Neural cell (in vitro differentiated cells): ENCODE measurements around the gene INTS7.

Experiments
- CTCF ChIP-seq: fragments of 450-650 bp; IDR thresholded peaks from 2 replicates; pipeline ENCODE4 v1.5.1; 2014; ENCODE audit warnings: antibody characterized with exemption, mild to moderate bottlenecking, moderate library complexity; ENCODE audit not compliant: poor library complexity, severe bottlenecking
- EP300 ChIP-seq: fragments of 450-650 bp; conservative IDR thresholded peaks from 2 replicates; pipeline ENCODE4 v1.6.1; 2014; ENCODE audit warnings: antibody characterized with exemption, mild to moderate bottlenecking, moderate library complexity; ENCODE audit not compliant: poor library complexity, severe bottlenecking
- EZH2 ChIP-seq: fragments of 200-600, 300-800 bp; shearing (Covaris generic), sonication (generic); IDR thresholded peaks from 2 replicates; pipeline ENCODE4 v1.6.1; 2014; ENCODE audit warnings: antibody characterized with exemption, low read length, borderline replicate concordance, mild to moderate bottlenecking; ENCODE audit not compliant: insufficient read depth, poor library complexity, severe bottlenecking
- MXI1 ChIP-seq: fragments of 450-650 bp; conservative IDR thresholded peaks from 2 replicates; pipeline ENCODE4 v1.6.1; 2014; ENCODE audit warnings: antibody characterized with exemption, mild to moderate bottlenecking; ENCODE audit not compliant: poor library complexity, severe bottlenecking
- POLR2AphosphoS5 ChIP-seq: IDR thresholded peaks from 2 replicates; pipeline ENCODE4 v1.6.1; 2012
- REST ChIP-seq: IDR thresholded peaks from 2 replicates; pipeline ENCODE4 v1.6.1; 2012; ENCODE audit warnings: borderline replicate concordance

DNA sequence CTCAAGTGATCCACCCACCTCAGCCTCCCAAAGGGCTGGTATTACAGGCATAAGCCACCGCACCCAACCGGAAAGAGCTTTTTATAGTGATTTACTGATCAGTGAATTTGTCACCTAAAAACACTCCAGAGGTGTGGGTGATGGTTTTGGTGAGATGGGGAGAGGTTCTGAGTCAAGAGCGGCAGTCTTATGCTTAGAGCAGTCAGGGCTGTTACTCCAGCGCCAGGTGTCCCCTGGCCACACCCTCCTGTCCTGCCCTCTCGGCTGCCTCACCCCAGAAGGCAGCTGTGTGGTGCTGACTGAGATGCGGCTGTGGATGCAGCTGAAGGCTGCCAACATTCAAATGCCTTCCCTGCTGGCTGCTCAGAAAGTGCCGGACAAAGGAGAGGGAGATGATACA is 110.3 kb downstream of the INTS7 start:
- TF ChIP-seq CTCF (no peak), POLR2AphosphoS5 (no peak), EP300 (no peak), EZH2 (no peak), MXI1 (no peak), REST (no peak)
